Stimulated activated CD4-positive, alpha-beta T cell treated with anti-CD3 and anti-CD28 coated beads, Interleukin-12 subunit alpha, Interleukin-12 subunit beta, amount 100 ng/mL, for 24 hours (primary cell): Measurements from ENCODE around the gene STIM2.
"Not testable (repeated sequence)": the region's sequence is repeated elsewhere in the genome, so short reads cannot be mapped to it uniquely, and the experiment has no call there.

Experiments used
- DNase-seq, 2 experiments: peaks; one replicate each; pipeline ENCODE4 v3.0.0-alpha.2; 2020; ENCODE audit warnings: low read depth in 2 of 2

Gene STIM2

GRCh38 chr4:27001398-27002164 is 140.9 kb downstream of the STIM2 start:
- no peak for DNase-seq

GRCh38 chr4:27003642-27004113 is 143.0 kb downstream of the STIM2 start:
- DNase-seq: peak in 1 of 2 experiments; percentile 18

GRCh38 chr4:27005501-27005900 is 144.9 kb downstream of the STIM2 start:
- no peak for DNase-seq

GRCh38 chr4:27005905-27006590 is 145.4 kb downstream of the STIM2 start:
- DNase-seq: no peak

- DNase-seq: no peak
Measured at GRCh38 chr4:27006646-27007045, 146.0 kb downstream of the STIM2 start.

GRCh38 chr4:27007507-27007906 is 146.9 kb downstream of the STIM2 start:
- no peak for DNase-seq

GRCh38 chr4:27008679-27009078 is 148.0 kb downstream of the STIM2 start:
- DNase-seq: no peak

- DNase-seq: no peak
Measured at GRCh38 chr4:27009539-27009938, 148.9 kb downstream of the STIM2 start.

GRCh38 chr4:27010334-27010940 is 149.8 kb downstream of the STIM2 start:
- peak; percentile 13 to 40 for DNase-seq

GRCh38 chr4:27011401-27011800 is 150.8 kb downstream of the STIM2 start:
- DNase-seq: no peak

- no peak for DNase-seq
Measured at GRCh38 chr4:27013012-27013411, 152.4 kb downstream of the STIM2 start.

- DNase-seq: no peak
Measured at GRCh38 chr4:27016551-27016950, 155.9 kb downstream of the STIM2 start.

- DNase-seq: no peak
Measured at GRCh38 chr4:27017623-27018022, 157.0 kb downstream of the STIM2 start.

GRCh38 chr4:27018076-27018475 is 157.4 kb downstream of the STIM2 start:
- no peak for DNase-seq

- no peak for DNase-seq
Measured at GRCh38 chr4:27018910-27019309, 158.3 kb downstream of the STIM2 start.

GRCh38 chr4:27019766-27020165 is 159.1 kb downstream of the STIM2 start:
- DNase-seq: no peak

- DNase-seq: no peak
Measured at GRCh38 chr4:27020203-27020602, 159.6 kb downstream of the STIM2 start.

- DNase-seq: no peak
Measured at GRCh38 chr4:27020603-27021002, 160.0 kb downstream of the STIM2 start.

GRCh38 chr4:27022963-27023362 is 162.3 kb downstream of the STIM2 start:
- no peak for DNase-seq

GRCh38 chr4:27023366-27023765 is 162.7 kb downstream of the STIM2 start:
- DNase-seq: no peak

- DNase-seq: no peak
Measured at GRCh38 chr4:27024805-27025204, 164.2 kb downstream of the STIM2 start.

GRCh38 chr4:27027428-27027827 is 166.8 kb downstream of the STIM2 start:
- no peak for DNase-seq

GRCh38 chr4:27035127-27035526 is 174.5 kb downstream of the STIM2 start:
- DNase-seq: not testable (repeated sequence)
